ENCODE measurements around the gene NR2C2.

The NR2C2 gene

GRCh38 chr3:14921811-14922705, 25.3 kb upstream of the NR2C2 start:
- no peak for DNase-seq

DNA sequence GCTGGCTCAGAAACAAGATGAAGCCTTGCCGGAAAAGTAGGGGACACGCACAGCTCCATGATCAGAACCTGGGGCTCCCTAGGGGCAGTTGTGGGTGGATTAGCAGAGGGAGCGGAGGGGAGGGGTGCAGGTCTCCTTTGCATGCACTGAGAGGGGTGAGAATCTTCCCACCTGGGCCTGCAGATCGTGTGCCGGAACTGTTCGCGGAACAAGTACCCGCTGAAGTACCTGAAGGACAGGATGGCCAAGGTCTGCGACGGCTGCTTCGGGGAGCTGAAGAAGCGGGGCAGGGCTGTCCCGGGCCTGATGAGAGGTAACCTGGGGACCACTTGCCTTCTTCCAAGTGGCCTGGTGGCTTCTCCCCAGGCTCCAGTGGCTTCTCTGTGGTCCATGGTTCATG, 24.5 kb upstream of the NR2C2 start:
- no peak for DNase-seq

DNA sequence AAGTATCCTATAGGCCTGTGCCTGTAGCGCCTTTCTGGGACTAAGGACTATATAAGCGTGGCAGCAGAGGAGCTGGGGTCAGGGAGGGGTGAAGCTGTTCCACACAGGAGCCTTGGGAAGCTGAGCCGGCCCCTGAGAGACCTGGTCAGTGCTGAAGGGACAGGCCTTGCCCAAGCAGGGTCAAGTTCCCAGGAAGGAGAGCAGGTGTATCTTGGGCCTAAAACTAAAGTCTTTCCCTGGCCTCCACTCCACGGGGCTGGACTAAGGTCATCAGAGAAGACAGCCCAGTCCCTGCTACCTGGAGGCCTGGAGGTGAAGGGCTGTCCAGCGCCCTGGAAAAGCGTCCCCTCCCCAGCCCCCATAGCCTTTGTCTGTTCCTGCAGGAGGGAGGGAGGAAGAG, 23.9 kb upstream of the NR2C2 start:
- DNase-seq = no peak

- no peak for DNase-seq
Measured at GRCh38 chr3:14925729-14926591, 21.4 kb upstream of the NR2C2 start.

GRCh38 chr3:14926592-14926991, 20.8 kb upstream of the NR2C2 start:
- no peak for DNase-seq

GRCh38 chr3:14927308-14927707, 20.1 kb upstream of the NR2C2 start:
- no peak for DNase-seq

GRCh38 chr3:14929310-14930074, 17.9 kb upstream of the NR2C2 start:
- DNase-seq = no peak

GRCh38 chr3:14933820-14934425, 13.5 kb upstream of the NR2C2 start:
- no peak for DNase-seq

GRCh38 chr3:14935592-14936345, 11.6 kb upstream of the NR2C2 start:
- DNase-seq = no peak

DNA sequence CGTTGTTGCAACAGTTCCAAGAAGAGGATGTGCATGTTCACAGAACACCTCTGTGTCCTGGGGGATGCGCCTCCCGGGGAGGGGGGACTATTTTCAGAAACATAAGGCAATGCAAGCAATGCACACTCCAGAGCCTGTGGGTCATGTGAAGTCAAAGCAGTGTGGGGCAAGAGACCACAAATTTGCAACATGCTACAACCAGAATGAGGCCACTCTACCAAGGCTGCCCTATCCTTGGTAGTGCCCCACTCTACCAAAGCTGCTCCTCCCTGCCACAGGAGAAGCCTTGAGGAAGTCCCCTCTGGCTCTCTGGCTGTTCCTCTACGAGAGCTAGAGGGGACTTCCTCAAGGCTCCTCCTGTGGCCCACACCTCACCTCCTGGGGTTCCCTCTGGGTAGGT, 8.4 kb upstream of the NR2C2 start:
- no peak for DNase-seq

DNA sequence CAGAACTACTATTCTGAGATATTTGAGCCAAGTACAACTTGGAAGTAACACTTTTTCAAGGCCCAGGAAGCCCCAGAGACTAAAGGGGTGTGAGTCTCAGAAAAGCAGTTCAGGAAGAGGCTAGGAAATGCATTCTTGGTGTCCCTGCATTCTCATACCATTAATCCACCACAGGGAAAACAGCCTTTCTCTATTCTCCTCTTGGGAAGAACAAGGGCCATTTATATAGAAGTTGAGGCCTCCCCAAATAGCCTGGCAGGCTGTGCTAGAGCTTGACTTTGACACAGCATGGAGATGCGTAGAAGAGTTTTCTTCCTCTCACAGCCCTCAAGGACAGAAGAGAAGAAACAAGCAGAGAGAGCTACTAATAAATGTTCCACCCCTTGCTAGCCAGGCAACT, 5.5 kb upstream of the NR2C2 start:
- no peak for DNase-seq

- no peak for DNase-seq
Measured at GRCh38 chr3:14943042-14943441, 4.3 kb upstream of the NR2C2 start.

- DNase-seq = no peak
Measured at GRCh38 chr3:14946236-14946635, 1.1 kb upstream of the NR2C2 start.

DNA sequence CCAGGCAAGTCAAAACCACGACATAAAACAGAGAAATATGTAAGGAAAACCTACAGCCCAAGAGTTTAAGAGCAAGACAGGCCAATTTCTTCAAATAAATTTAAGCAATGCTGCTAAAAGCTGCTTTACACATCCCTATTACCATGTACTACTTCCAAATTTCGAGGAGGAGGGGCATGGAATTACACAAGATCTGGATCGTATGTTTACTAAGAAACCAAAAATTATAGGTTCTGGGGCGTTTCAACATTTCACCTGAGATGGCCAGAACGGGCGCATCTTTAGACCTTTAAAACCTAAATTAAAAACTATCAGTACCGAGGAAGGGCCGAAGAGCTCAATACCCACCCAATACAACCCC, 664 bp upstream of the NR2C2 start:
- no peak for DNase-seq

DNA sequence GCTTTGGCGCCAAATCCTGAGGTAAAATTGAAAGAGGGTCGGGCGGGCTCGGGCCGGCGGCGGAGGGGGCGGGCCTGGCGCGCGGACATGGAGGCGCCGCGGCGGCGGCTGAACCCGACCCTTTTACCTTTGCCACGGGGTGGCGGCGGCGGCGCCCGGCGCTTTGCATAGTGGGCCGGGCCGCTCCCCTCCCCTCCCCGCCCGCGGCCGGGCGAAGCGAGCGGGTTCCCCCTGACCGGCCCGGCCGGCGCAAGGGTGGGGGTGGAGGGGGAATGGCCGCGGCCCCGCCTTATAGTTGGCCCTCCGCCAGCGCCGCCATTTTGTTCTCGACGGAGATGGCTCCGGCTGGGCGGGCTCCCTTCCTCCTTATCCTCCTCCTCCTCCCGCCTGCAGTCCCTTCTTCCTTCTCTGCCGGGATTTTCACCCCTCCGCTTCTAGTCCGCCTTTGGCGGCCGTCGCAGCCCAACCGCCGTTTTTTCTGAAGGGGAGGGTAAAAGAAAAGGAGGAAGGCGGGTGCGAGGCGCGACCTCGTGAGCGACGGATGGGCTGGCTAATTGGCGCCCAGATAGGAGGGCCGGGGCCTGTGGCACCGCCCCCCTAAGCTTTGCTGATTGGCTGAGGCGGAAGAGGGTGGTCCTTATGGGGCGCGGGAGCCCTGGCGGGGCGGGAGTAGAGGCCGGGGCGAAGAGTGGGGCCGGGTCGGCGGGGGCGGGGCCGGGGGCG, 664 bp downstream of the NR2C2 start:
- peak; percentile 96 for DNase-seq

- DNase-seq = no peak
Measured at GRCh38 chr3:14948609-14949038, 1.2 kb downstream of the NR2C2 start.

GRCh38 chr3:14949126-14949525, 1.7 kb downstream of the NR2C2 start:
- DNase-seq = no peak

DNA sequence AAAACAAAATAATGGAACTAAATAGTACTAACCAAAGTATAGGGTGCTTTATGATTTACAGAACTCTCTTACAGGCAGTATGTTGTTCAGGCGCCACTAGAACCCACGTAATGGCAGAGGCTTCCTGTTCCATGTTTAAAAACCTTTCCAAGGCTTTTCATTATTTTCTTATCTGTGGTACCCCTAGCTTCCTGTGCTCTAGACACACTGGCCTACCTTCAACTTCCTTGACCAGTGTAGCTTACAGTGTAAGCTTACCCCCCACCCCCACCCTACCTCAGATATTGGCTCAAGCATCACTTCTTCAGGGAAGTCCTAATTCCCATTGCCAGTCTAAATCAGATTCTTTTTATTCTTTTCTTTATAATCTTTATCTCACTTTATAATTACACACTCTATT, 2.9 kb downstream of the NR2C2 start:
- DNase-seq = no peak

GRCh38 chr3:14957153-14957552, 9.8 kb downstream of the NR2C2 start:
- no peak for DNase-seq

DNA sequence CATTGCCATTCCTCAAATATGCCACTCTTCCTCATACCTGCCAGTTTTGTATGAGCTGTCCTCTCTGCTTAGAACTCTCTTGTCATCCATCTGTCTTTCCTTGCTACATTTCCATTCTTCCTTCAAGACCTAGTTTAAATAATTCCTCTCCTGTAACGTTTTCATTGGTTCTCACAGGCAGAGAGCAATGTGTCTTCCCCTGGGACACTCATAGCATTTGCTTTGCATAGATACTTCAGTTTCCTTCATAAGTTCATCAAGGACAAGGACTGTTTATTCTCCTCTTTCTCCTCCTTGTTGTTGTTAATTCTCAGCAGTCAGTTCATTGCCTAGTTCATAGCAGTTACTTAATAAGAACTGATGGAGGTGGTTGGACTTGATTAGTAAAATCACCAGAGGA, 10.5 kb downstream of the NR2C2 start:
- no peak for DNase-seq

DNA sequence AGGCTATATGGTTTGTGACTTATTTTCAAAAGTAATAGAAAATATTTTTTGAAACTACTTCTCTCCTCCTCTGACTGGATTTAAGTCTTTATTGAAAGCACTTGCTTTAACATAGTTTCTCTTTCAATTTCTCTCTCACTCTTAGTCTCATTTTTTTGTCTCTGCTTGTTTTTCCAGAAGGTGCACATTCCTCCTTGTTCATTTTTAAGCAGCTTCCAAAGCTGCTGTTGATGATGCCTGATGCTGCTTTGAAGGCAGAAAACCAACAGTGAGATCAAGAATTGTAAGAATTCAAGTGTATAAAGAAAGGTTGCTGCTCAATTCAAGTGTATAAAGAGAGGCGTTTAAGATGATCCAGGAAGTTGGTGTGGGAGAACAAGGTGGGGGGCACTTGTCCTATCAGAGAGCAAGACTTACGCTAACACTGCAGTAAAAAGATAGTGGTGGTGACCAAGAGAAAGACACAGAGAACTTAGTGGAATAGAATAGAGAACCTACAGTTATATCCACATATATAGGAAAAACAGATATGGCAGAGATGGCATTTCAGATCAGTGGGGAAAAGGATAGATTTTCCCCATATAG, 12.1 kb downstream of the NR2C2 start:
- DNase-seq = no peak
